Measurements from ENCODE around the gene ZNF384.

DNA sequence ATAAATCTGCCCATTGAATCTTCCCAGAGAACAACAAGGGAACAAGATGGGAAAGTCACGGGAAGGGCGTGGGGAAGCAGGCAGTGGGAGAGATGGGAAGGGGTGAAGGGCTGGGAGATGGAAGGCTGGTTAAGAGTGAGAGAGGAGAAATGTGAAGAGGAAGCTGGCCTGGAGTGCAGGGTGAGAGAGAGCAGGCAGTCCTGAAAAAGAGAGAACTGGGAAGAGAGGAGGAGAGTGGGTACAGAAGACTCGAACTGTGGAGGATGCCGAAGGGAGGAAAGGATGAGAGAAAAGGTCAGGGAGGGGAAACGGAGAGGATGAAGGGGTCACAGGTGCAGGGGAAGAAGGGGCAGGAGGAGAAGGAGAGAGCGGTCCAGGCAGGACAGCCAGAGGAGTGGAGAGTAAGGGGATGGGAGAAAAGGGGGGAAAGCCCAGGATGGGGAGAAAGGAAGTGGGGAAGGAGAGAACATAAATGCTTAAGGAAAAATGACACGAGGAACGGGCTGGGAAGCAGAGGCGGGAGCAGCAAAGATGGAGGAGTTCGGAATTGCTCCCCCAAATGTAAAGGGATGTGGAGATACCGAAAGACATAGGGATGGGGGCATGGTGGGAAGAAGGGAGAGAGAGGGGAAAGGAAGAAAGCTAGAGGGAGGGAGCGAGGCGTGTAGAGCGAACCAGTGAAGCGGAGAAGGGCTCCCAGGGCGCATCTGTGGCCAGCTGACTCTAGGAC lies 10.2 kb upstream of the ZNF384 start:
- TF ChIP-seq CTCF (IDR thresholded peaks at IDR 0.05; ENCODE audit: low read depth, low read length) (no peak), POLR2A (IDR thresholded peaks at IDR 0.05; ENCODE audit: extremely low read depth, insufficient read length) (no peak)
